ENCODE results near the gene XXYLT1. TPM values are rescaled to one million over a fixed set of nuclear protein-coding genes. Genes with fewer than 3 reads are reported as not detected.

Gene XXYLT1
- total RNA-seq, 3 donors from 2014 or later = 7.2 to 13.0 (median 10.8) TPM

DNA sequence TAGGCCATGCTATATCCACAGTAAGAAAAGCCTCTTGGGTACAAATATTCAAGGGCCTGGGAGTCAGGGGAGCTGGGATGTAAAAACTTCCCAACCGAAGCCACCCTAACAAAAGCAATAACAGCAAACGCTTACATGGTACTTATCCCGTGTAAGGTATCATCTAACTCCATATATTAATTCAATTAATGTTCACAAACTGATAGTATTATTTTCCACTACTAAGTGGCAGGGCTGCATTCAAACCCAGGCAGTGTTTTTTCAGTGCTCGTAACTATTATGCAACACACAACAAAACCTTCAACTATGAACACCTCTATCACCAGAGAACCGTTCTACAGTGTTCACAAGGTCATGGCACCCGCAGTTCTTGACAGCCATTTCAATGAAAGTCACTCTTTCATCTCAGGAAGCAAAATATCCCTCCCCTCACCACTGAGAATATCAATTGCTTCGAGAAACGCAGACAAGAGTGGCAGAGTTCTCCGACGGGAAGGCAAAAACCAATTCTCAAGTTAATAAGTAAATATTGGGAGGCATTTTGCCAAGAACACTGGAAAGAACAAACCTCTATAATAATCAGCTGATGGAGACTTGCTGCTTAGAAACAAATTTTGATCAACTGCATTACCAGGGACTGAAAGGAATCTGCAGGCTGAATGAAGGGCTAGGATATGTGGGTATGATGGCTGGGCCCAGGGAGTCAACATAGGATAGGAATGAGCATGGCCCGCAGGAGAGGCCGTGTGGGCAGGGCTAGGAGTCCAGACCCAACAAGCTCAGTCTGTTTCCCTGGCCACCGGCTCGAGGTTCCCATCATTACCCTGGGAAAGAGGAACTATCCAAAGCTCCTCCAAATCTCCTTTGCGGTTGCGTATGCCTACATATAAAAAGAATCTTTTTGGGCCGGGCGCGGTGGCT, 72.3 kb downstream of the XXYLT1 start:
- Histone ChIP-seq H3K4me1 (no peaks in the 10 kb centered on the region), H3K27ac (no peak overlapping the region), H3K27me3 (no peaks in the 10 kb centered on the region), H3K36me3 (no peaks in the 10 kb centered on the region), H3K9me3 (no peaks in the 10 kb centered on the region), H3K4me3 (no peak overlapping the region)
- TF ChIP-seq POLR2A (IDR thresholded peaks at IDR 0.05) = no peak
- no peak for TF ChIP-seq POLR2AphosphoS5 (IDR thresholded peaks at IDR 0.05)
- TF ChIP-seq, protein P1, sequence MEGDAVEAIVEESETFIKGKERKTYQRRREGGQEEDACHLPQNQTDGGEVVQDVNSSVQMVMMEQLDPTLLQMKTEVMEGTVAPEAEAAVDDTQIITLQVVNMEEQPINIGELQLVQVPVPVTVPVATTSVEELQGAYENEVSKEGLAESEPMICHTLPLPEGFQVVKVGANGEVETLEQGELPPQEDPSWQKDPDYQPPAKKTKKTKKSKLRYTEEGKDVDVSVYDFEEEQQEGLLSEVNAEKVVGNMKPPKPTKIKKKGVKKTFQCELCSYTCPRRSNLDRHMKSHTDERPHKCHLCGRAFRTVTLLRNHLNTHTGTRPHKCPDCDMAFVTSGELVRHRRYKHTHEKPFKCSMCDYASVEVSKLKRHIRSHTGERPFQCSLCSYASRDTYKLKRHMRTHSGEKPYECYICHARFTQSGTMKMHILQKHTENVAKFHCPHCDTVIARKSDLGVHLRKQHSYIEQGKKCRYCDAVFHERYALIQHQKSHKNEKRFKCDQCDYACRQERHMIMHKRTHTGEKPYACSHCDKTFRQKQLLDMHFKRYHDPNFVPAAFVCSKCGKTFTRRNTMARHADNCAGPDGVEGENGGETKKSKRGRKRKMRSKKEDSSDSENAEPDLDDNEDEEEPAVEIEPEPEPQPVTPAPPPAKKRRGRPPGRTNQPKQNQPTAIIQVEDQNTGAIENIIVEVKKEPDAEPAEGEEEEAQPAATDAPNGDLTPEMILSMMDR (IDR thresholded peaks at IDR 0.05) = no peak
- no peak for DNase-seq (ENCODE audit: low spot score in 2 of 2)
- intact Hi-C loops (cut with DNase I; ENCODE audit: low total_unique reads) = no loop called here

DNA sequence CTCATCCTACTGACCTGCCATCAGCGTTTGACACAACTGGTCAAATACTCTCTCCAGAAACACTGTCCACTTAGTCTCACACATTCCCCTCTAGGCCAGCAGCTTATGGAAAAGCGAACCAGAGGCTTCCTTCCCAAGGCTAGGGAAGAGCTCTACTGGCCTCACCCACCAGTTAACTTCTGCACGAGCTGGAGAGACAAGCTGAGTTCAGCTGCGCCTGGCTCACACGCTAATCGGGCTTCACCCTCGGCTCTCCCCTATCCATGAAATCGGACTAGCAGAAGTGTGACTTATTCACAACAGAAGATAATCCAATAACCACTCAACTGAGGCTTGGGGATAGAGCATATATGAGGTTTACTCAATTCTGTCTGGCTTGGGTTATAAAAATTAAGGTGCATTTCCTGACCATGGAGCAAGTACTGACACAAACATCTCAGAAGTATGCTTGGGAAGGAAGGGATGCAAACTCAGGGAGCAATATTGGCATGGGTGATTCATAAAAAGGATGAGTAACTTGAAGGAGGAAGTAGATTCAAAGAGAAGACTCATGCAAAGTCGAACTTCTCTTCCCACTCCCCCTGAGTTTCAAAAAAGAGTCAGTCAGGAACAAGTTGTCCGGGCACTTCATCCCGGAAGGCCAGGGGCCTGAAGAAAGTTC, 73.1 kb downstream of the XXYLT1 start:
- DNase-seq (ENCODE audit: low spot score in 2 of 2) = no peak
- Histone ChIP-seq H3K9me3 (no peaks in the 10 kb centered on the region), H3K27ac (no peak overlapping the region), H3K27me3 (no peaks in the 10 kb centered on the region), H3K4me1 (no peaks in the 10 kb centered on the region), H3K36me3 (no peaks in the 10 kb centered on the region), H3K4me3 (no peak overlapping the region)
- TF ChIP-seq POLR2AphosphoS5 (IDR thresholded peaks at IDR 0.05) = no peak
- intact Hi-C loops (cut with DNase I; ENCODE audit: low total_unique reads) = no loop called here

DNA sequence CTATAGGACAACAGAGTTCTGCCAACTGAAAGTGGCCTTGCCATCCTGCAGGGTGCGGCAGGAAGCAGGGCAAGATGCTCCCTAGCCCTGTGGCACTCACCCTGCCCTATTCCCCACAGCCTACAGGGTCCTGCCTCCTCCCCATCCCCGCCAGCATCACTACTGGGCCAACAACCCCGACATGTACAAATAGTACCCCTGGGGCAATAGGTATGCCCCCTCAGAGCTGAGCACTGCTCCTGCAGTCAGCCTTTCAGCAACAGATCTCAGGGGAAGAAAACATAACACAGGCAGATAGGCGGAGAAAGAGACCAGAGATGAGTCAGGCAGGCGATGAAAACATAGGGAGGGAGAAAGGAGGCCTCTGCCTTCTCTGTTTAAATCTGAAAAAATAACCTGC, 74.7 kb downstream of the XXYLT1 start:
- Histone ChIP-seq H3K27me3 (no peaks in the 10 kb centered on the region), H3K36me3 (no peaks in the 10 kb centered on the region), H3K4me1 (no peaks in the 10 kb centered on the region), H3K9me3 (peaks cover 0 to 7% of the 10 kb centered on the region in 2 donors), H3K4me3 (no peak overlapping the region), H3K27ac (no peak overlapping the region)
- TF ChIP-seq POLR2A (IDR thresholded peaks at IDR 0.05) (no peak), POLR2AphosphoS5 (IDR thresholded peaks at IDR 0.05) (no peak)
- TF ChIP-seq, protein P1 (IDR thresholded peaks at IDR 0.05) = no peak
- intact Hi-C loops (cut with DNase I; ENCODE audit: low total_unique reads) = no loop called here
- DNase-seq (ENCODE audit: low spot score in 2 of 2) = no peak

DNA sequence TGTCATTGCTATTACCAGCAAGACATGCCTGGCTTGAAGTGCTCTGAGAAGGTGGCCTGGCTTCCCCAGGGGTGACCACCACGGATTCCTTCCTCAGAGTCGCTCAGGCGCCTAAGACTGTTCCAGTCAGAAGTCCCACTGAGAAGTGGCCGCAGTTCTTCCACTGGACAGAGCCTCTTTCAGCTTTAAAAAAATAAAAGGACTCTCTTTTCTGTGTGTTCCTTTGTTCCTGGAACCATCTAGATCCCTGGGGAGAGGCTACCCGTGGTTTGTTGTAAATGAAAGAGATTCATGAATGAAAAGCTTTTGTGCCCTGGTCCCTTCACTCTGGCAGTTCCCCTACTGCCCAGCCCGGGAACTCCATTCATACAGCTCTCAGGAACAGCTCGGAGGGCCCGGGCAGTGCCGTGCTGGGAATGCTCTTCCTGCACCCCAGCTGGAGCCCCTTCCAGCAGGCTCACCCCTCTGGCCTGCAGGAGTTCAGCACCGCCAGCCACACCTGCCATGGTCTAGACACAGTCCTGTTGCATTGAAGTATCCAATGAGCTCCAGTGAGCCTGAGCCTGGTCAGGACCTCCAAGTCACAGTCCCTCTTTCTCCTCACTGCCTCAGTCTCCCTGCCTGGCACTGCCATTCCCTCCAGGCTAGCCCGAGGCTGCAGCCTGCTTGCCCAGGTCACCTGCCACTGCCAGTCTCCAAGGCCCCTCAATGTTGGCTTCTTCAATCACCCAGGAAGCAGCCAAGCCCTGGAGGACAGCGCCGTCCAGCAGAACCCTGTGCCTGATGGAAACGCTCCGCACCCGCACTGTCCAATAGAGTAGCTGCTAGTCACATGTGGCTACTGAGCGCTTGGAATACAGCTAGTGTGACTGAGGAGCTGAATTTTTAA, 75.4 kb downstream of the XXYLT1 start:
- Histone ChIP-seq H3K36me3 (no peaks in the 10 kb centered on the region), H3K27ac (no peak overlapping the region), H3K4me1 (no peaks in the 10 kb centered on the region)

DNA sequence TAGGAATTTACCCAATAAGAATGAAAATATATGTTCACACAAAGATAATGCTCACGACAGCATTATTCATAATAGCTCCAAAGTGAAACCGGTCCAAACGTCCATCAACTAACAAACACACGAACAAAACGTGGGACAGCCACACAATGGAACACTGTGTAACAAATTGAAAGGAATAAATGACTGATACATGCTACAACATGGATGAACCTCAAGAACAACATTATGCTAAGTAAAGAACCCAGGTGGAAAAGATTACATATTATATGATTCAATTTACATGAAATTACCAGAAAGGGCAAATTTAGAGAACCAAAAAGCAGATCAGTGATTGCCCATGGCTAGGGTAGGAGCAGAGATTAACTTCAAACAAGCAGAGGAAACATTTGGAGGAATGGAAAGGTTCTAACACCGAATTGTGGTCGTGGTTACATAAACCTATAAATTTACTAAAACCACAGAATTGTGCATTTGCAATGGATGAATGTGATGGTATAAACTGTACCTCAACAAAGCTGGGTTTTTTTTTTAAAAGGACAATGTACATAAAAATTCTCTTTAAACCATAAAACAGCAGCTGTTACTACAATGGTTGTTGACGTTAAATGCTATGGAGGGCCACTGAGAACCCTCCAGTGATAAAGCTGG, 76.3 kb downstream of the XXYLT1 start:
- intact Hi-C loops (cut with DNase I; ENCODE audit: low total_unique reads) = no loop called here
- no peak for DNase-seq (ENCODE audit: low spot score in 2 of 2)
- Histone ChIP-seq H3K4me3 (no peak overlapping the region), H3K4me1 (no peaks in the 10 kb centered on the region), H3K9me3 (peaks cover 0 to 12% of the 10 kb centered on the region in 2 donors), H3K27ac (no peak overlapping the region), H3K36me3 (no peaks in the 10 kb centered on the region), H3K27me3 (no peaks in the 10 kb centered on the region)
- TF ChIP-seq POLR2AphosphoS5 (IDR thresholded peaks at IDR 0.05) (no peak), POLR2A (IDR thresholded peaks at IDR 0.05) (no peak)
- TF ChIP-seq, protein P1 (IDR thresholded peaks at IDR 0.05) = no peak

More for the DNA sequence above, 75.4 kb downstream of the XXYLT1 start:
- H3K4me3 ChIP-seq = no peak overlapping the region
- no peak for DNase-seq (ENCODE audit: low spot score in 2 of 2)
- no peak for TF ChIP-seq POLR2A (IDR thresholded peaks at IDR 0.05)
- intact Hi-C loops (cut with DNase I; ENCODE audit: low total_unique reads) = no loop called here
- no peaks in the 10 kb centered on the region for H3K27me3 ChIP-seq
- peaks cover 0 to 12% of the 10 kb centered on the region in 2 donors for H3K9me3 ChIP-seq
